Stimulated activated CD8-positive, alpha-beta memory T cell treated with anti-CD3 and anti-CD28 coated beads, Interleukin-4, amount 100 ng/mL, for 24 hours (primary cell): Measurements from ENCODE around the gene HUS1.
"Not testable (repeated sequence)": the region's sequence is repeated elsewhere in the genome, so short reads cannot be mapped to it uniquely, and the experiment has no call there.

Source experiments
- DNase-seq: peaks from one replicate; pipeline ENCODE4 v3.0.0-alpha.2; 2020; ENCODE audit warnings: low read depth

The HUS1 gene

GRCh38 chr7:47923081-47923875 lies 56.1 kb downstream of the HUS1 start:
- not testable (repeated sequence) for DNase-seq

- DNase-seq = not testable (repeated sequence)
Measured at GRCh38 chr7:47916514-47916913, 62.9 kb downstream of the HUS1 start.

- no peak for DNase-seq
Measured at GRCh38 chr7:47915616-47915976, 63.8 kb downstream of the HUS1 start.

DNA sequence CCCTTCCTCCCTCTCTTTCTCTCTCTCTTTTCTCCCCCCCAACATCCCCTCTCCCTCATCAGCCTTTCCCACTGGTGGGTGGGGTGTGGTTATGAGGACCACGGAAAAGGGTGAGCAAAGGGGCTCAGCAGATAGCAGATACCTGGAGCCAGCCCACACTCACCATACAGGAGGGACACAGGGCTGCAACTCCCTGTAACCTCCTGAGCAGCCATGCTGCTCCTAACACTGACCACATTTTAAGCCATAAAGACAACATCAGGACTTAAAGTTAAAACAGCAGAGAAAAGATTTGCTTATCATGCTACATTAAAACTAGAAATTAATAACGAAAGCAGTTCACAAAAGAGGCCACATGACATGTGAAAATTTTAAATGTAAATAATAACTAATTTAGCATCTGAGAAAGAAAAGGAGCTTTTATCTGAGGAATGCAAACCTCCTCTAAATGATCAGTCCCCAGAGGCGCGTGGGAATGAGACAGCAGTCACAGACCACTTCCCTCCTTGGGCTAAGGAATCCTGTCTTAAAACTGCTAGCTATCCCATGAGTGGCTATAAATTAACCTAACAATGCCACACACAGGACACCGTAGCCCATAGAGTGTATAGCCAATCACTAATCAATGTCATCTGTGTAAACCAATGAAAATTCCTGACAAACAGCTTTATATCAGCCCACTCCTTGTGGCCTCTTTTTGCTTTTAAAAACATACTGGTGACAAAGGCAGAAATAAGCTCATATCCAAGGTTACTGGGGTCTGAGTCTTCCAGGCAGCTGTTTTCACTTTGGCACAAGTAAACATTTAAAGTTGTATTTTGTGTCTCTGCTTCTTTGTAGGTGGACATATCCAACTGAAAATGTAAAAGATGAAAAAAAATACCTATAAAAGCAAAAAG lies 64.4 kb downstream of the HUS1 start:
- no peak for DNase-seq
